GM19438 (cell line): ENCODE results near the gene CEP120.
"Not testable (repeated sequence)": the region's sequence is repeated elsewhere in the genome, so short reads cannot be mapped to it uniquely, and the experiment has no call there.

Source experiments
- ATAC-seq: cut with Tn5 transposase; IDR thresholded peaks from one replicate; pipeline ENCODE4 v1.9.1; 2021; ENCODE audit warnings: low read depth; ENCODE audit not compliant: unreplicated experiment

CEP120 gene

DNA sequence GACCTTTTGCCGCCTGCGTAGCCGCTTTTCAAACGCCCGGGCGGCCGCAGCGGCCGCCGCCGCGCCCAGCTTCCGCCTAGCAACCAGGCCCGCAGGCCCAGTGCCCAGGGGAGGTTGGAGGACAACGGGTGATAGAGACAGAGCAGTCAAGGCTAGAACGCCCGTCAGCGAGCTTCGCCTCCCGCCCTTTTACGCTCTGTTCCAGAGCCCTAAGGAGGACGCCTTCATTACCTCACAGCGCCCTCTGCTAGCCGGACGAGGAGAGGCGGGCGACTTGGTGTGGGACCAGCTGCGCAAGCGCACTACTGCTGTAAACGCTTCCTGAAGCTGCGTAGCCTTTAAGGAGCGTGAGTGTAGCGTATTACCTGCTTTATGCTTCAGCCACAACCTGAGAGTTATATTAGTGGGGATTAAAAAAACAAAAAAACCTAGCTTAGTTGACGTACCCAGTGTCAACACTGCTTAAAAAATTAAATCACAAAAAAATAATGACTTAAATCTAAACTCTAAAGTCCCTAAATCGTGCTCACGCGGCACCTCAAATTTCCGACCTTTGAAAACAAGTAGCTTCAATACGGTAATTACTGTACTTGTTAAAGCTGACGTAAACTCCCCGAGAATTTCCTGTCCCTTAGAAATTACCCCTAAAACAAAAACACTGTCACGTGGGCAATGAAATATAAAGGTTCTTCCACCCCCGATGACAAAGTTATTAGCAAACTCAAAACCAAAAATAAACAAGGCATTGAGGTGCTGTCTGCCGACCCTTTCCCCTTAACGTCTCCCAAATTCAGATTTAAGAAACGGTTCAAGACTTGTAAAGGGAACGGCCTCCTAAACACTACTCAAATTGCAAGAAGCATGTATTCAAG lies at the start of gene CEP120:
TSS of gene CEP120 (minus strand) at position 126 of the 872 bp plus-strand sequence. CDS start 405 bp downstream, outside the sequence.
- peak; percentile 99 for ATAC-seq

DNA sequence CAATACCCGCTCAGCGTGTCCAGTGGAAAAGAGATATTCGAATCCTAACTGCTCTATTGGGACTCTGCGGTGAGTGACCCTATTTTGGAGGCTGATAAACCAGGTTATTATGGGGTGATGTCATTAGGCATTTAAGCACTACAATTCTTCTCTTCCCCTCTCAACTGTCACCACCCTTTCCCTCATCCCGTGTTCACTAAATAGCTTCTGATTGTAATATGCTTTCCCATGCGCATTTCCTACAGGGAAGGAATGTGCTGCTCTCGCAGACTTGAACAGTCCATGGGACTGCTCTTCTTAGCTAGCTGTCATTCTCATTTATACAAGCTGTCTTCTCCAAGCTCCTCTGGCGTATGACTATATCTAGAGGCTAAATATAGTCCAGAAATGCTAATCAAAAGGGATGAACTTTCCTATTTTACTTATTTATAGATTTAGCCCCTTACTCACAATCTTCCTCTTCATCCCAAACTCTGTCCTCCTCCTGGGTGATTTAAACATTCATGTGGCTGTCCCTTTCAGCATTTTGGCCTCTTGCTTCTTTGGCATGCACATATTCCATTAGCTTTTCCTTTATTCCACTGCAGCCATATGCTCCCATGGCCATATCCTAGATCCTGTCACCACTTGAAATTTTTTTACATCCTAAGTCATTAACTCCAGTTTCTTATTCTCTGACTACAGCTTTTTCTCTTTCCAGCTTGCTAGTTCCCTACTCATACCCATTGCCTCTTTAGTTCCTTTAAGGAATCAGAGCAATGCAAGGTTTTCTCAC lies 49.1 kb upstream of the CEP120 start:
- ATAC-seq = no peak

DNA sequence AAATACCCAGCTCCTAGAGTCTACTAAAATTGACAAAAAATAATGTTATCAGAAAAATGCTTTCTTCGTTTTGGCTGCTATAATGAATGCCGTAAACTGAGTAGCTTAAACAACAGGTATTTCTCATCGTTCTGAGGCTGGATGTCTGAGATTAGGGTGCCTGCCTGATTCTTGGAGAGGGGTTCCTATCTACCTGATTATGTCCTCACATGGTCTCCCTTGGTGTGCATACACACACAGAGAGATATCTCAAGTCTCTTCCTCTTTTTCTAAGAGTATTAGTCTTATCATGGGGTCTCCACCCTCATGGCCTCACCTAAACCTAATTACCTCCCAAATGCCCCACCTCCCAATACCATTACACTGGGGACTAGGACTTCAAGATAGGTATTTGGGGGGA lies 48.2 kb upstream of the CEP120 start:
- no peak for ATAC-seq

DNA sequence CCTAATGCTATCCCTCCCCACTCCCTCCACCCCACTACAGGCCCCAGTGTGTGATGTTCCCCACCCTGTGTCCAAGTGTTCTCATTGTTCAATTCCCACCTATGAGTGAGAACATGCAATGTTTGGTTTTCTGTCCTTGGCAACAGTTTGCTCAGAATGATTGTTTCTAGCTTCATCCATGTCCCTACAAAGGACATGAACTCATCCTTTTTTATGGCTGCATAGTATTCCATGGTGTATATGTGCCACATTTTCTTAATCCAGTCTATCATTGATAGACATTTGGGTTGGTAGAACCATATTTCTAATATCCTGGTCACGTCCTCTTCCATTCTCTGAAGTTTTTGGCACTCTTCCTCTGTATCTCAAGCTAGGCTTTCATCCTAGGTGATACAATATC lies 43.6 kb upstream of the CEP120 start:
- ATAC-seq = not testable (repeated sequence)

DNA sequence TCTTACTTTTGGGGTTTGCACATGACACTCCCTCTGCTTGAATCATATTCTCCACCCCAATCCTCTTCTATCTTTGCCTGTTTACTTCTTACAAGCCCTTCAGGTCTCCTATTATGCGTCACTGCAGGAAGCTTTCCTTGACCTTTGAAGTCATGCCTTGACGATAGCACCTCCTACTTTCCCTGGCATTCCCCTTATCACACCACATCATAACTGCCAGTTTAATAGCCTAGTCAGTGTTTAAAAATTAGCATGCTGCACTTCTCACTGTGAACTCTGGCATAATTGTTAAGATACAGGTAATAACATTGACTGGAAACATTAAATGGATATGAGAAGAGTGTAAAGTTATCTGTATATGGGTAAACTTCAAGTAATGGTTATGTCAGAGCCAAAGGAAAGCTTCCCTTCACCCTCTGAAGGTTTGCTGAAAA lies 37.1 kb upstream of the CEP120 start:
- no peak for ATAC-seq

DNA sequence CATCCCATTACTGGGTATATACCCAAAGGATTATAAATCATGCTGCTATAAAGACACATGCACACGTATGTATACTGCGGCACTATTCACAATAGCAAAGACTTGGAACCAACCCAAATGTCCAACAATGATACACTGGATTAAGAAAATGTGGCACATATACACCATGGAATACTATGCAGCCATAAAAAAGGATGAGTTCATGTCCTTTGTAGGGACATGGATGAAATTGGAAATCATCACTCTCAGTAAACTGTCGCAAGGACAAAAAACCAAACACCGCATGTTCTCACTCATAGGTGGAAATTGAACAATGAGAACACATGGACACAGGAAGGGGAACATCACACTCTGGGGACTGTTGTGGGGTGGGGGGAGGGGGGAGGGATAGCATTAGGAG lies 35.8 kb upstream of the CEP120 start:
- ATAC-seq = not testable (repeated sequence)

DNA sequence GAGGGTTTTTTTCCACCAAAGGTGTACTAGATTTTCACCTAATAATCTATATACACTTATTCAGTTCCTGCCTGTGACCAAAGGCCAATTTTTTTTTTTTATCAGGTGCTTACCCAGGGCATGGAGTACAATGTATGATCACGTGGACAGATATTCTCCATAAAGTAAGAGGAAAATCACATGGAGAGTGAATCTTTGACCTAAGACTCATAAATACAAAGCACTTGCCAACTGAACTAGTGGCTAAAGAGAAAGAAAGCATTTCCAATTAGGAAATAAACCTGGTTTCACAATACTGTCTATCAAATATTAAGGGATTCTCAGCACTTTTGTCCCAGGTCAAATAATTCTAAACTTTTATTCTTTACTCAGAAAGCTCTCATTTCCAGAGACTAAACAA lies 33.0 kb upstream of the CEP120 start:
- ATAC-seq = no peak

DNA sequence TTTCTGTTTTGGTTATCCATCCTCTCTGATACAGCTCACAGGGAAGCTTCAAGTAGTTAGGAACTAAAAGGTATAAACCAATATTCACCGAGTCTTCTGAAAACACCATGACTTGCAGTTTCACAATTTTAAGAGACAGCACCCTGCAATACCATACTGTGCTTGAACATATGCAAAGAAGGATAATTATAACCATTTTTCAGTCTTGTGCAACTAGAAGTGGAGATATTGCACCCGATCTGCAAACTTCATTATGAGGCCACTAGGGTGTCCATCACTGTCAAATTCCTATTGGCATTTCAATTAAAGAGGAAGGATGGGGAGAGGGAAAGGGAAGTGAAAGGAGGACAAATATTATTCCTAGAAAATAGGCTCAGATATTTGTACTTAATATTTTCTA lies 32.4 kb upstream of the CEP120 start:
- ATAC-seq = peak; percentile 92

DNA sequence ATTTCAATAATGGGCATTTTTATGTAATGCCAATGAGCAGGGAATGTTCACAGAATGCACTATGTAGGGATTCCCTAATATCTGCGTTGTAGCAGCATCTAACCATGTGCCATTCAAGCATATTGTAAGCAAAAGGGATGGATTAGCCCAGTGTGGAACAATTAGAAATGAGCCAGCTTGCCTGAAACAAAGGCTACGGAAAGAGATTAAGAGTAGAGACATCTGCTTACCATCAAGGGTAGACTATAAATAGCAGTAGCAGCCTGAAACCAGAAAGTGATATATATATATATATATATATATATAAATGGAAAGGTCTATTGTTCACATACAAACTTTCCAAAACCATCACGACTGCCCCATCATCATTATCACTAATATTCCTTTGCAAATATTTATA lies 31.9 kb upstream of the CEP120 start:
- peak; percentile 13 for ATAC-seq

DNA sequence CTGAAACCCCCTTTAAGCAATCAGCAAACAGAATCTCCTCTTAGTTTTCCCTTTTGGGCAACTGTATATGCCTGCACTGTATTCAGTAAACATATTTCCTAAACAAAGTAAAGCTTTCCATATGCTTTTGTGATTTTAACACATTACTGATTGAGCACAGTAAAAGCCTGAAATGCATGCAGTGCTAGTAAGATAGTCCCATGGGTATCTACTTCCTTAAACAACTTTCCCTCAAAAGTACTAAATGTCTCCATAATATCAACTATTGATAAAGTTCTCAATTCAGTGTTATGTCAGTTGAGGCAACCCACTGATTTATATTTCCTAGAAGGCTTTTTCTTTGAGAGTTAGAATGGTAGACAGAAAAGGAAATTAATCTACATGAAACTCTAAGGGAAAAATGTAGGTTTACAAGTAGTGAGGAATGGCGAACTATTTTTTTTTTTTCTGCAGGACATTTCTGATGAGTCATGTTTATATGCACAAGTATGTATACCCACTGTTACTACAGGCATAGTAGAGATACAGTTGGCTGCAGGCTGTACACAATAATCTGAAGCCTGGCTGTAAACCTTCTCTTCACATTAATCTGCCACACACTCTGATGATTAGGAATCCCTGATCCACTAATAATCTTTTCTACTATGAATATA lies 31.2 kb upstream of the CEP120 start:
- ATAC-seq = no peak

DNA sequence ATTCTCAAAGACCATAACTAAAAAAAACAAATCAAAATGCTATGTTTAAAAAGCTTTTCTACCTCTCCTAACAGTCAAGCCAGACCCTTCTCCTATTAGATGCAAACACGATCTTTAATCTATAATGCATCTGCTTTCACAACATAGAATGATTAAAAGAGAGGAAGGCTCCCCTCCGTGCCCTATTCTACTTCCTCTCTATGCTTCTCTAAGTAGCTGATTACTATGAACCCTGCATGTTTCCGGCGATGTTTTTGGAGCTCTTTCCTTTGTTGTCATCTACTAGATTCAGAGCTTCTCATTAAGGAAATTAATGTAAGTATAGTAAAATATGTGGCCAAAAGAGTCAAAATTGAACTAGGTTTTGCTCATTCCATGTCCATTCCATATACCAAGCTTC lies 29.2 kb upstream of the CEP120 start:
- ATAC-seq = no peak

DNA sequence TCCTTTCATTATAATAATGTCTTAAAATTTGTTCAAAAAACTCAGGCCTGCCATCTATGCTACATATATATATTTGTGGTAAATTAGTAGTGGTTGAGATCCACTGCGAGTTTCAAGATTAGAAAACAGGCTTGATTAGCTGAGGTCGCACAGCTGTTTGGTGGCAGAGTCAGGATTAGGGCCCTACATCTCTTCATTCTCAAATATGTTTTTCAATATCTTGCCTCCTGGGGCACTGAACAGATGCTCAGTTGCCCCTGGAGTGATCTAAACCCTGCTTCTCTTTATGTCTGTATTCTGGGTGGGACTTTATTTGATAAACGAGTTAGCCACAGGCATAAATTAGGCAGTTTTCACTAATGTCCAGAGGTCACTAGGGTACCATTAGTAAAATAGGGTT lies 27.8 kb upstream of the CEP120 start:
- ATAC-seq = no peak

DNA sequence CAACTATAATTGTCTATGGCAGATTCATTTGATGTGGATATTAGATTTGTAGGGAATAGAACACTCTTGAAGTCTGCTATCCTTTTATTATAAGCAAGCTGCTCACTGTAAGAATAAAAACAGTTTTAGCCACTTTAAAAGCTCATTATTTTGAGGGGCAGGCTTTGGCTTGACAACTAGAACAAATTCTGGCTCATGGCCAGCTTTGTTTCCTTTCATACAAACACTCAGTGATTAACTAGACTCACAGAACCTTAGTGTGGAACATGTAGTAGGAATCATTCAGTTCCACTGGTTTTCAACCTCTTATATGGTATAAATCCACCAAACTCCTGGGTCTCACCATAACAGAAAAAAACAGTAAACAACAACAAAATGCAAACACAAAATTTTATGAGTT lies 27.4 kb upstream of the CEP120 start:
- ATAC-seq = no peak

DNA sequence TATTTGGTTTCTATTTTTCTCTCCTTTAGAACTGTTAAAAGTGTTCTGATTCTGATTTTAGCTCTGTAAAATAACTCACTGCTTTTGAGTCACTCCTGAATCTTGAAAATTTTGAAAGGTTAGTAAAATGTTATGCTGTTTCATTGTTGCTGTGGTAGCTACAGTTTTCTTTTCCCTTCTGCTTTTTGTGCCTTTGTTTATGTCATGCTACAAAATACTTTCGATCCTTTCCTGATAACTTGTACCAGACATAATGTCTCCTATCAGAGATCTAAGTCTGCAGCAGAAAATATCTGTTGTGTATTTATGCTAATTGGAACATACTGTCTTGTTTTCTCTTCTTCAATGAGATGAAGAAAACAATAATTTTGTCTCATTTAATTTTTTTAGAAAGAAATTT lies 26.9 kb upstream of the CEP120 start:
- ATAC-seq = no peak

DNA sequence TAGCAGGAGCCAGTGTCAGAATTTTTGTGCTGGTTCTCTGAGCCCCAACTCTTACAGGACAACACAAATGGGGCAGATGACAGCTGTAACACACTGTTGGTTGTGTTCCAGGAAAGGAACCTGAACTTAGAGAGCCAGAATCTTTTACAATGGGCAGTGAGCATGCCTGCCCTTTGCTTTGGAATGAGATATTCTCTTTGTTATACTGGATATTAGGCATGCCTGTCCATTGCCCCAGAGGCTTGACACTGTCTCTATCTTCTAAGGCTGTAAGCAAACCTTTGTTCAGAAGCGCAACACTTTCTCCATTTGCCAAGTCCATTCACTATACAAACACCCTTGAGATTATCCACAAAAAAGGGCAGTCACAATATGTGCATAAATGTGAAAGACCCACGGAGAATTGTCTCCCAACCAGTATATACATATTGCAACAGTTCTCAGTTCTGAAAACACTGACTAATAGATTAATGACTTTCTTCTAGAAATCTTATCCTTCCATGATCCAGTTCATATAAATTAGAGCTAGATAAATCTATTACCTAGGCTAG lies 26.3 kb upstream of the CEP120 start:
- no peak for ATAC-seq

DNA sequence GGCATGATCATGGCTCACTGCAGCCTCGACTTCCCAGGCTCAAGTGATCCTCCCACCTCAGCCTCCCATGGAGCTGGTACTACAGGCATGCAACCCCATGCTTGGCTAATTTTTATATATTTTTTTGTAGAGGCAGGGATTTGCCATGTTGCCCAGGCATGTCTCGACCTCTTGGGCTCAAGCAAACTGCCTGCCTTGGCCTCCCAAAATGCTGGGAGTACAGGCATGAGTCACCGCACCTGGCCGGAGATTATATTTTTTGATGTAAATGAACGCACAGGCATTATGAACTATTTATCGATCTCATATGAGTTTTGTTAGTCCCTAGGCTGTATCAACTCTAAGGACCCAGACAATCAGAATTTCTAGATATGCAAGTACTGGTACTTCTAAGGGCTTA lies 25.5 kb upstream of the CEP120 start:
- no peak for ATAC-seq

DNA sequence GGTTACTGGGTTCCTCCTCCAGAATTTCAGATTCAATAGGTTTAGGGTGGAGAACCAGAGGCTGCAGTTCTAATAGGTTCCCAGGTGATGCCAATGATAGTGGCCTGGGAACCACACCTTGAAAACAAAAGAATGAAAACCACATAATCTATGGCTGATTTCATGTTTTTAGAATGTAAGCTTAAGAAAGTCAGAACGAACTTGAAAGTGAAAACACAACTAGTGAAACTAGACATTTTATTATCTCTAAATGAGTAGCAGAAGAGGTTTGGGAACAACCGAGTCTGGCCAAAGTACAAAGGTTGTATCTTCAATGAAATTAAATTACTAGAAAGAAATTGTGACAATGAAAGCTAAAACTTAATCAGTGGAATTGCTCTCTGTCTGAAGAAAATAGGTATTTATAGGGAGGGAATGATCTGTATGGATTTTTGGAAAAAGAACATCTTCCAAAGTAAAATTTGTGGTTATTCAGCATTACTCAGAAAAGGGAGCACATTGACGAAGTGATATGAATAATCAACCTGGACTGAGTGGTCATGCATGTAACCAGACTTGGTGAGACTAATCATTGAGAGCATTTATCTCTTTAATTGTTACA lies 24.9 kb upstream of the CEP120 start:
- peak; percentile 86 for ATAC-seq

DNA sequence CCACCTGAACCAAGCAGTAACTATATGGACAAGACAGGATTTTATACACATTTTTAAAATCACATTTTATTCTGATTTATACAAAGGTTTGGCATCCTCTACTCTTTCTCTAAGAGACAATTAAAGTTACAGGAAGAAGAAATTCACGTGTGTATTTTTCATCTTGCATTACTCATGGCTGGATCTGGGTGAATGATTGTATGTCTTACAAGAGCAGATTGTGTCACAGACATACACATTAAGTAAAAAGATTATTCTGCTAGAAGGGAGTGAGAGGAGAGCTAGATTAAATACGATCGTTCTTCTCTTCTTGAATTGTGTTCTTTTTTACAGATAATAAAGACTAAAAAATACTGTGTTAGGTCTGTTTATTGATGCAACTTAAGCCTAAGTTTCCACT lies 20.8 kb upstream of the CEP120 start:
- no peak for ATAC-seq

DNA sequence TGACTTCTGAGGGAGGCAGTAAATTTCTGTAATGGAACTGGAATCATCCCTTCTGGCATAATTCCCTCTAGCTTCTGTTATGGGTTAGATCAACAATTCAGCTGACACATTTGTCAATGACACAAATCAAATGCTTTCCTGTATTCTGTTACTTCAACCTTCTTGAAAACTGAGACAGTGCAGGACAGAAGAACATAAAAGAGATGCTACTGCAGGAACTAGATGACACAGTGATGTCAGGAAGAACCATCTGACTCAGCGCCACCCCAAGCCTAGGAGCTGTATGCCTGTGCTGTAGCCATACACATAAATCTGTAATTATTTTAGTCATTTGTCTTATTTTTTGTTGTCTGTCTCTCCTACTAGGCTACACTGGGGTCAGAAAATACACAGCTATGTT lies 18.2 kb upstream of the CEP120 start:
- no peak for ATAC-seq

DNA sequence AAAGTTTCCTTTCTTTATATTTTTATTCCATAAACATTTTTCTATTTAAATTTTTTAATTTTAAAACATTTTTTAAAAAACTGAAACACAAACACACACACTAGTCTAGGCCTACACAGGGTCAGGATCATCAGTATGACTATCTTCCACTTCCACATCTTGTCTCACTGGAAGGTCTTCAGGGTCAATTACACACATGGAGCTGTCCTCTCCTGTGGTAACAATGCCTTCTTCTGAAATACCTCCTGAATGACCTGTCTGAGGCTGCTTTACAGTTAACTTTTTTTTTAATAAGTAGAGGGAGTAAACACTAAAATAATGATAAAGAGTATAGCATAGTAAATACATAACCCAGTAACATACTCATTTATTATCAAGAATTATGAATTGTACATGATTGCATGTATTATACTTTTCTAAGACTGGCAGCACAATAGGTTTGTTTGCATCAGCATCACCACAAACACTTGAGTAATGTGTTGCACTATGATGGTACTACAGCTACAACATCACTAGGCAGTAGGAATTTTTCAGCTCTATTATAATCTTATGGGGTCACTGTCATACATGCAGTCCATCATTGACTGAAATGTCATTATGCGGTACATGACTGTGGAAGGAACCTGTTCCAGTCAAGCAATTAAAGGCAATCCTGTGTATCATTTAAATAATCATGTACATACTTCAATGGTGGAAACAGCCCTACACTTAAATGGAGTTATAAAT lies 17.4 kb upstream of the CEP120 start:
- ATAC-seq = no peak
